Measurements from ENCODE around the gene PTCRA.
A peak's percentile ranks its signal among the peaks of the same experiment; 100 is the strongest.

PTCRA gene

DNA sequence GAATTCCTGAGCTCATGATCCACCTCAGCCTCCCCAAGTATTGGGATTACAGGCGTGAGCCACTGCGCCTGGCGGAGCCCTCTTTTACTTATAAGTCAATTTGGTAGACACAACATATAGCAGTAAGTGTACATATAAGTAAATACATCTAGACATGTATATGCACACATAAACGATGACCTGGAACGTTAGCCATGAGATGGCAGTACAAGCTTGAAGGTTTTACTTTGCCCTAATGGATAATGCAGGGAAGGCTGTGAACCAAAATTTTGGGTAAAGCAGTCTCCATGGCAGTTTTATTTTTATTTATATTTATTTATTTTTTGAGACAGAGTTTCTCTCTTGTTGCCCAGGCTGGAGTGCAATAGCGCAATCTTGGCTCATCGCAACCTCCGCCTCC is 42.3 kb downstream of the PTCRA start:
- Histone ChIP-seq H3K9me3 (no peaks in the 10 kb centered on the region), H3K4me3 (no peak overlapping the region), H3K4me1 (peaks cover 6 to 20% (median 11%) of the 10 kb centered on the region in 4 donors), H3K27ac (no peak overlapping the region), H3K36me3 (peaks cover 0 to 12% (median 0%) of the 10 kb centered on the region in 3 donors), H3K27me3 (no peaks in the 10 kb centered on the region)
- intact Hi-C loops (cut with DNase I; ENCODE audit: low total_unique reads): no loop called here
- TF ChIP-seq, protein P1, sequence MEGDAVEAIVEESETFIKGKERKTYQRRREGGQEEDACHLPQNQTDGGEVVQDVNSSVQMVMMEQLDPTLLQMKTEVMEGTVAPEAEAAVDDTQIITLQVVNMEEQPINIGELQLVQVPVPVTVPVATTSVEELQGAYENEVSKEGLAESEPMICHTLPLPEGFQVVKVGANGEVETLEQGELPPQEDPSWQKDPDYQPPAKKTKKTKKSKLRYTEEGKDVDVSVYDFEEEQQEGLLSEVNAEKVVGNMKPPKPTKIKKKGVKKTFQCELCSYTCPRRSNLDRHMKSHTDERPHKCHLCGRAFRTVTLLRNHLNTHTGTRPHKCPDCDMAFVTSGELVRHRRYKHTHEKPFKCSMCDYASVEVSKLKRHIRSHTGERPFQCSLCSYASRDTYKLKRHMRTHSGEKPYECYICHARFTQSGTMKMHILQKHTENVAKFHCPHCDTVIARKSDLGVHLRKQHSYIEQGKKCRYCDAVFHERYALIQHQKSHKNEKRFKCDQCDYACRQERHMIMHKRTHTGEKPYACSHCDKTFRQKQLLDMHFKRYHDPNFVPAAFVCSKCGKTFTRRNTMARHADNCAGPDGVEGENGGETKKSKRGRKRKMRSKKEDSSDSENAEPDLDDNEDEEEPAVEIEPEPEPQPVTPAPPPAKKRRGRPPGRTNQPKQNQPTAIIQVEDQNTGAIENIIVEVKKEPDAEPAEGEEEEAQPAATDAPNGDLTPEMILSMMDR (IDR thresholded peaks at IDR 0.05): no peak
- DNase-seq: no peak

DNA sequence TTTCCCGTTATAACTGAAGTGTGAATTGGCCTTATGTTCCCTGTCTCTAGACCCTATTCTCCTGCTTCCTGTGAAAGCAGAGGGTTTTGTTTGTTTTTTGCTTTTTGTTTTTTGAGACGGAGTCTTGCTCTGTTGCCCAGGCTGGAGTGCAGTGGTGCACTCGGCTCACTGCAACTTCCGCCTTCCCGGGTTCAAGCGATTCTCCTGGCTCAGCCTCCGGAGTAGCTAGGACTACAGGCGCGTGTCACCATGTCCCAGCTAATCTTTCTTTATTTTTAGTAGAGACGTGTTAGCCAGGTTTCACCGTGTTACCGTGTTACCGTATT is 44.0 kb downstream of the PTCRA start:
- no peak for DNase-seq
- Histone ChIP-seq H3K4me1 (peaks cover 6 to 20% (median 11%) of the 10 kb centered on the region in 4 donors), H3K27me3 (no peaks in the 10 kb centered on the region), H3K36me3 (peaks cover 9 to 30% (median 18%) of the 10 kb centered on the region in 3 donors), H3K27ac (peak overlapping the region in 1 of 2 donors; percentile 3), H3K9me3 (no peaks in the 10 kb centered on the region), H3K4me3 (peak overlapping the region; percentile 53 to 64)
- TF ChIP-seq, protein P1 (IDR thresholded peaks at IDR 0.05): no peak
- intact Hi-C loops (cut with DNase I; ENCODE audit: low total_unique reads): no loop called here

DNA sequence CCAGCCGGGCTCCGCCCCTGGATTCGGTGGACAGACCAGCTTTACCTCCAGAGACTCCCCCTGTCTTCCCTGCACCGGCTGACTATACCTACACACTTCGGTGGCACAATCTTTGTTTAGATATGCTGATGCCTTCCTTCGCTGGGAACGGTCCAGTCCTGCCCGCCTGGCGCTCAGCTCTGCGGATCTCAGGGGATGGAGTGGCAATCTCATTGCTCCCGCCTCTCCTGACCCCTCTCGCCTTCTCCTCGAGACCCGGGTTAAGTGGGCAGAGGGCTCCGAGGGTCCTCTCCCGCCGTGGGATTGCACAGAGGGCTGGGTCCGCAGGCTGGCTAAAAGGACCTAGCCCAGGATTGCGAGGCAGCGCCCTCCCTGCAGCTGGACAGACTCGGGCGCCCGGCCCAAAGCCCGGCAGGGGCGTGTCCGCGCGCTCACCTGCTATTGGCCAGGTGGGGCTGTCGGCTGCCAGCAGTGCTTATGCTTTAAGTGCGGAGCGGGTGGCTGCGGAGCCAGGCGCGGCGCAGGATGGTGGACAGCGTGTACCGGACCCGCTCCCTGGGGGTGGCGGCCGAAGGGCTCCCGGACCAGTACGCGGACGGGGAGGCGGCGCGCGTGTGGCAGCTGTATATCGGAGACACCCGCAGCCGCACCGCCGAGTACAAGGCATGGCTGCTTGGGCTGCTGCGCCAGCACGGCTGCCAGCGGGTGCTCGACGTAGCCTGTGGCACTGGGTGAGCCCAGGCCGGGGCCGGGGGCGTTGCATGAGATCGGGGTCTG is 44.6 kb downstream of the PTCRA start, which contains the start of gene GNMT:
Gene GNMT, plus strand, starts transcription at position 512 of the 777 bp plus-strand sequence. Its CDS starts 14 bp downstream, at position 526.
- TF ChIP-seq, protein P1 (IDR thresholded peaks at IDR 0.05): no peak
- H3K9me3 ChIP-seq: no peaks in the 10 kb centered on the region
- DNase-seq: peak; percentile 25 to 69
- intact Hi-C loops (cut with DNase I; ENCODE audit: low total_unique reads): no loop called here
- H3K27me3 ChIP-seq: no peaks in the 10 kb centered on the region
- peaks cover 6 to 20% (median 11%) of the 10 kb centered on the region in 4 donors for H3K4me1 ChIP-seq
- H3K27ac ChIP-seq: peak within 1 kb of the TSS in 1 of 2 donors; percentile 3
- H3K36me3 ChIP-seq: peaks cover 14 to 35% (median 23%) of the 10 kb centered on the region in 3 donors
- peak within 1 kb of the TSS; percentile 53 to 64 for H3K4me3 ChIP-seq

DNA sequence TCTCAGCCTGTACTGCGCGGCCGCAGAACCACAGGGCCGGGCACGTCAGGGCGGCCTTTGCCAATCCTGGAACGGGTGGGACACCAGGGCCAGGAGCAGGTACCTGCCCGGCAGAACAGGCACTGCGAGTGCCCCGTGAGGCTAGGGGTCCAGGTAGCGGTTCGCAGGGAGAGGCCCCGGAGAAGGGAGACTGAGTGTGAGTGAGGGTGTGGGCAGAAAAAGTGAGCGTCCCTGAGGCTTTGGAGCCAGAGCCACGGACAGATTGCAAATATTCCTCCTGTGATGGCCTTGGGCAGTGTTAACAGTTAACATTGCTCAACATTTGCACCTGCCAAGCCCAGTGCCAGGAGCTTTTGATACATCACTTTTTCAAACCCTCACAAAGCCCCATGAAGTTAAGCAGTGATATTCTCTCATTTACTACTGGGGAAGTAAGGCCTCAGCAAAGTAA is 45.2 kb downstream of the PTCRA start:
- no peak for DNase-seq
- TF ChIP-seq, protein P1 (IDR thresholded peaks at IDR 0.05): no peak
- Histone ChIP-seq H3K27me3 (no peaks in the 10 kb centered on the region), H3K27ac (peak overlapping the region in 1 of 2 donors; percentile 3), H3K9me3 (no peaks in the 10 kb centered on the region), H3K4me3 (peak overlapping the region; percentile 53 to 64), H3K4me1 (peaks cover 6 to 20% (median 11%) of the 10 kb centered on the region in 4 donors), H3K36me3 (peaks cover 14 to 42% (median 29%) of the 10 kb centered on the region in 3 donors)
- intact Hi-C loops (cut with DNase I; ENCODE audit: low total_unique reads): no loop called here

DNA sequence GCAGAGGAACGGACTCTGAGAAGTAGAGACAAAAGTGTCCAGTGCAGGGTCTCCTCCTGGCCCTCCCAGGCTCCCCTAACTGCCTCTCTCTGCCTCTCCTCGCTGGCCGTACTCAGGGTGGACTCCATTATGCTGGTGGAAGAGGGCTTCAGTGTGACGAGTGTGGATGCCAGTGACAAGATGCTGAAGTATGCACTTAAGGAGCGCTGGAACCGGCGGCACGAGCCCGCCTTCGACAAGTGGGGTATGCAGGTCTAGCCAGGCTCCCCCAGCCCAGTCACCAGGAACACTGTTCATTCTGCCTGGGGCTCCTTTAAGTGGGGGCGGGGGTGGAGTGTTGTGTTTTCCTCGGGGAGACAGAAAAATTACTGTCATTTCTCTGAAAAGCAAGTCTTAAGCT is 46.2 kb downstream of the PTCRA start:
- Histone ChIP-seq H3K27me3 (no peaks in the 10 kb centered on the region), H3K27ac (no peak overlapping the region), H3K9me3 (no peaks in the 10 kb centered on the region), H3K4me1 (peaks cover 6 to 20% (median 11%) of the 10 kb centered on the region in 4 donors), H3K4me3 (no peak overlapping the region), H3K36me3 (peaks cover 14 to 51% (median 37%) of the 10 kb centered on the region in 3 donors)
- DNase-seq: no peak
- intact Hi-C loops (cut with DNase I; ENCODE audit: low total_unique reads): no loop called here
- TF ChIP-seq, protein P1 (IDR thresholded peaks at IDR 0.05): no peak
